ENCODE measurements around the gene PCDHGB5. TPM values are rescaled to one million over a fixed set of nuclear protein-coding genes. Genes with fewer than 3 reads are reported as not detected.
"Not testable (repeated sequence)": the region's sequence is repeated elsewhere in the genome, so short reads cannot be mapped to it uniquely, and the experiment has no call there.

The PCDHGB5 gene
- total and polyA plus RNA-seq, 4 donors = 17.5 to 33.5 (median 22.1) TPM

GRCh38 chr5:141421489-141421855 lies 23.7 kb downstream of the PCDHGB5 start:
- Histone ChIP-seq H3K4me1 (ENCODE audit: control insufficient read depth, insufficient read depth, low read length) (peaks cover 22% of the 10 kb centered on the region), H3K36me3 (ENCODE audit: control insufficient read depth, insufficient read depth, low read length) (peaks cover 26% of the 10 kb centered on the region), H3K9me3 (ENCODE audit: control insufficient read depth, insufficient read depth, low read length) (peaks cover 75% of the 10 kb centered on the region), H3K27me3 (ENCODE audit: control insufficient read depth, insufficient read depth, low read length) (no peaks in the 10 kb centered on the region), H3K27ac (ENCODE audit: low read depth, low read length) (no peak overlapping the region), H3K4me3 (ENCODE audit: low read depth, low read length) (peak overlapping the region; percentile 26)
- DNase-seq (ENCODE audit: low read depth in 4 of 6, low spot score in 6 of 6) = no peak
- 11% methylated on average over 7 of the region's 13 CpGs for WGBS (ENCODE audit: insufficient coverage)

DNA sequence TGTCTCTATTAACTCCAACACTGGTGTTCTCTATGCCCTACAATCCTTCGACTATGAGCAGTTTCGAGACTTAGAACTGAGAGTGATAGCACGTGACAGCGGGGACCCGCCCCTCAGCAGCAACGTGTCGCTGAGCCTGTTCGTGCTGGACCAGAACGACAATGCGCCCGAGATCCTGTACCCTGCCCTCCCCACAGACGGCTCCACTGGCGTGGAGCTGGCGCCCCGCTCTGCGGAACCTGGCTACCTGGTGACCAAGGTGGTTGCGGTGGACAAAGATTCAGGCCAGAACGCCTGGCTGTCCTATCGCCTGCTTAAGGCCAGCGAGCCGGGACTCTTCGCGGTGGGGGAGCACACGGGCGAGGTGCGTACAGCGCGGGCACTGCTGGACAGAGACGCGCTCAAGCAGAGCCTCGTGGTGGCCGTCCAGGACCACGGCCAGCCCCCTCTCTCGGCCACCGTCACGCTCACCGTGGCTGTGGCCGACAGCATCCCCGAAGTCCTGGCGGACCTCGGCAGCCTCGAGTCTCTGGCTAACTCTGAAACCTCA lies 25.1 kb downstream of the PCDHGB5 start:
- H3K36me3 ChIP-seq (ENCODE audit: control insufficient read depth, insufficient read depth, low read length) = peaks cover 26% of the 10 kb centered on the region
- 21% methylated on average over 42 of the region's 42 CpGs for WGBS (ENCODE audit: insufficient coverage)
- peaks cover 84% of the 10 kb centered on the region for H3K9me3 ChIP-seq (ENCODE audit: control insufficient read depth, insufficient read depth, low read length)
- H3K4me3 ChIP-seq (ENCODE audit: low read depth, low read length) = no peak overlapping the region
- no peaks in the 10 kb centered on the region for H3K27me3 ChIP-seq (ENCODE audit: control insufficient read depth, insufficient read depth, low read length)
- no peak overlapping the region for H3K27ac ChIP-seq (ENCODE audit: low read depth, low read length)
- DNase-seq (ENCODE audit: low read depth in 4 of 6, low spot score in 6 of 6) = no peak
- H3K4me1 ChIP-seq (ENCODE audit: control insufficient read depth, insufficient read depth, low read length) = peaks cover 22% of the 10 kb centered on the region

DNA sequence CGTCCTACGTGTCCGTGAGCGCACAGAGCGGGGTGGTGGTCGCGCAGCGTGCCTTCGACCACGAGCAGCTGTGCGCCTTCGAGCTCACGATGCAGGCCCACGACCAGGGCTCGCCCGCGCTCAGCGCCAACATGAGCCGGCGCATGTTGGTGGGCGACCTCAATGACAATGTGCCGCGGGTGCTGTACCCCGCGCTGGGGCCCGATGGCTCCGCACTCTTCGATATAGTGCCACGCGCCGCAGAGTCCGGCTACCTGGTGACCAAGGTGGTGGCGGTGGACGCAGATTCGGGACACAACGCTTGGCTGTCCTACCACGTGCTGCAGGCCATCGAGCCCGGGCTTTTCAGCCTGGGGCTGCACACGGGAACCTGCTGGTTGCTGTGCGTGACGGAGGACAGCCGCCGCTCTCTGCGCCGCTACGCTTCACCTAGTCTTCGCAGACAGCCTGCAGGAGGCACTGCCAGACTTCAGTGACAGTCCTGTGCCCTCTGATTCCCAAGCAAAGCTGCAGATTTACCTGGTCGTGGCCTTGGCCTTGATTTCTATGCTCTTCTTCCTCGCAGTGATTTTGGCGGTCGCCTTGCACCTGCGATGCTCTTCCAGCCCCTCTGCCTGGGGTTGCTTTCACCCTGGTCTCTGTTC lies 30.2 kb downstream of the PCDHGB5 start:
- Histone ChIP-seq H3K27me3 (ENCODE audit: control insufficient read depth, insufficient read depth, low read length) (no peaks in the 10 kb centered on the region), H3K9me3 (ENCODE audit: control insufficient read depth, insufficient read depth, low read length) (peaks cover 65% of the 10 kb centered on the region), H3K4me1 (ENCODE audit: control insufficient read depth, insufficient read depth, low read length) (peaks cover 21% of the 10 kb centered on the region), H3K4me3 (ENCODE audit: low read depth, low read length) (no peak overlapping the region), H3K27ac (ENCODE audit: low read depth, low read length) (no peak overlapping the region), H3K36me3 (ENCODE audit: control insufficient read depth, insufficient read depth, low read length) (peaks cover 19% of the 10 kb centered on the region)
- 34% methylated on average over 53 of the region's 53 CpGs for WGBS (ENCODE audit: insufficient coverage)
- DNase-seq (ENCODE audit: low read depth in 4 of 6, low spot score in 6 of 6) = no peak

DNA sequence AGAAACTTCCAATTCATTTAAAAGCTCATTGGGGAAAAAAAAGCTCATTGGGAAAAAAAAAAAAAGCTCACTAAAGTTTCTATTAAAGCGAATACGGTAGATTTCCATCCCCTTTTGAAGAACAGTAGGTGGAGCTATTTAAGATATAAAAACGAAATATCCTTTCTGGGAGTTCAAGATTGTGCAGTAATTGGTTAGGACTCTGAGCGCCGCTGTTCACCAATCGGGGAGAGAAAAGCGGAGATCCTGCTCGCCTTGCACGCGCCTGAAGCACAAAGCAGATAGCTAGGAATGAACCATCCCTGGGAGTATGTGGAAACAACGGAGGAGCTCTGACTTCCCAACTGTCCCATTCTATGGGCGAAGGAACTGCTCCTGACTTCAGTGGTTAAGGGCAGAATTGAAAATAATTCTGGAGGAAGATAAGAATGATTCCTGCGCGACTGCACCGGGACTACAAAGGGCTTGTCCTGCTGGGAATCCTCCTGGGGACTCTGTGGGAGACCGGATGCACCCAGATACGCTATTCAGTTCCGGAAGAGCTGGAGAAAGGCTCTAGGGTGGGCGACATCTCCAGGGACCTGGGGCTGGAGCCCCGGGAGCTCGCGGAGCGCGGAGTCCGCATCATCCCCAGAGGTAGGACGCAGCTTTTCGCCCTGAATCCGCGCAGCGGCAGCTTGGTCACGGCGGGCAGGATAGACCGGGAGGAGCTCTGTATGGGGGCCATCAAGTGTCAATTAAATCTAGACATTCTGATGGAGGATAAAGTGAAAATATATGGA lies 32.8 kb downstream of the PCDHGB5 start, which contains the start of gene PCDHGA12:
Gene PCDHGA12 (plus strand): TSS at position 176 of the 782 bp plus-strand sequence. CDS start 253 bp downstream, at position 429.
- DNase-seq (ENCODE audit: low read depth in 4 of 6, low spot score in 6 of 6) = peak in 2 of 6 donors; percentile 39 to 61
- no peaks in the 10 kb centered on the region for H3K27me3 ChIP-seq (ENCODE audit: control insufficient read depth, insufficient read depth, low read length)

DNA sequence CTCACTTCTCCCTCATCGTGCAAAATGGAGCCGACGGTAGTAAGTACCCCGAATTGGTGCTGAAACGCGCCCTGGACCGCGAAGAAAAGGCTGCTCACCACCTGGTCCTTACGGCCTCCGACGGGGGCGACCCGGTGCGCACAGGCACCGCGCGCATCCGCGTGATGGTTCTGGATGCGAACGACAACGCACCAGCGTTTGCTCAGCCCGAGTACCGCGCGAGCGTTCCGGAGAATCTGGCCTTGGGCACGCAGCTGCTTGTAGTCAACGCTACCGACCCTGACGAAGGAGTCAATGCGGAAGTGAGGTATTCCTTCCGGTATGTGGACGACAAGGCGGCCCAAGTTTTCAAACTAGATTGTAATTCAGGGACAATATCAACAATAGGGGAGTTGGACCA lies 33.5 kb downstream of the PCDHGB5 start:
- H3K9me3 ChIP-seq (ENCODE audit: control insufficient read depth, insufficient read depth, low read length) = peaks cover 49% of the 10 kb centered on the region
- no peaks in the 10 kb centered on the region for H3K27me3 ChIP-seq (ENCODE audit: control insufficient read depth, insufficient read depth, low read length)
- 15% methylated on average over 37 of the region's 37 CpGs for WGBS (ENCODE audit: insufficient coverage)
- H3K4me1 ChIP-seq (ENCODE audit: control insufficient read depth, insufficient read depth, low read length) = peaks cover 17% of the 10 kb centered on the region
- no peak overlapping the region for H3K27ac ChIP-seq (ENCODE audit: low read depth, low read length)
- H3K36me3 ChIP-seq (ENCODE audit: control insufficient read depth, insufficient read depth, low read length) = peaks cover 15% of the 10 kb centered on the region
- DNase-seq (ENCODE audit: low read depth in 4 of 6, low spot score in 6 of 6) = no peak
- peak overlapping the region; percentile 5 for H3K4me3 ChIP-seq (ENCODE audit: low read depth, low read length)

More for the DNA sequence above, 32.8 kb downstream of the PCDHGB5 start, which contains the start of gene PCDHGA12:
- peaks cover 56% of the 10 kb centered on the region for H3K9me3 ChIP-seq (ENCODE audit: control insufficient read depth, insufficient read depth, low read length)
- H3K27ac ChIP-seq (ENCODE audit: low read depth, low read length) = no peak within 1 kb of the TSS
- WGBS (ENCODE audit: insufficient coverage) = 14% methylated on average over 31 of the region's 33 CpGs
- H3K4me1 ChIP-seq (ENCODE audit: control insufficient read depth, insufficient read depth, low read length) = peaks cover 17% of the 10 kb centered on the region
- H3K36me3 ChIP-seq (ENCODE audit: control insufficient read depth, insufficient read depth, low read length) = peaks cover 15% of the 10 kb centered on the region
- peak within 1 kb of the TSS; percentile 5 for H3K4me3 ChIP-seq (ENCODE audit: low read depth, low read length)

DNA sequence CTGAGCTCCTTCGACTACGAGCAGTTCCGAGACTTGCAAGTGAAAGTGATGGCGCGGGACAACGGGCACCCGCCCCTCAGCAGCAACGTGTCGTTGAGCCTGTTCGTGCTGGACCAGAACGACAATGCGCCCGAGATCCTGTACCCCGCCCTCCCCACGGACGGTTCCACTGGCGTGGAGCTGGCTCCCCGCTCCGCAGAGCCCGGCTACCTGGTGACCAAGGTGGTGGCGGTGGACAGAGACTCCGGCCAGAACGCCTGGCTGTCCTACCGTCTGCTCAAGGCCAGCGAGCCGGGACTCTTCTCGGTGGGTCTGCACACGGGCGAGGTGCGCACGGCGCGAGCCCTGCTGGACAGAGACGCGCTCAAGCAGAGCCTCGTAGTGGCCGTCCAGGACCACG lies 34.6 kb downstream of the PCDHGB5 start:
- whole genome bisulfite sequencing (ENCODE audit: insufficient coverage) = 26% methylated on average over 30 of the region's 38 CpGs
- not testable (repeated sequence) for DNase-seq (ENCODE audit: low read depth in 4 of 6, low spot score in 6 of 6)

GRCh38 chr5:141432726-141433125 lies 35.0 kb downstream of the PCDHGB5 start:
- Histone ChIP-seq H3K9me3 (ENCODE audit: control insufficient read depth, insufficient read depth, low read length) (peaks cover 40% of the 10 kb centered on the region), H3K36me3 (ENCODE audit: control insufficient read depth, insufficient read depth, low read length) (peaks cover 12% of the 10 kb centered on the region), H3K4me1 (ENCODE audit: control insufficient read depth, insufficient read depth, low read length) (peaks cover 17% of the 10 kb centered on the region)
- not testable (repeated sequence) for H3K27ac ChIP-seq (ENCODE audit: low read depth, low read length); H3K27me3 ChIP-seq (ENCODE audit: control insufficient read depth, insufficient read depth, low read length); H3K4me3 ChIP-seq (ENCODE audit: low read depth, low read length); DNase-seq (ENCODE audit: low read depth in 4 of 6, low spot score in 6 of 6)
- WGBS (ENCODE audit: insufficient coverage) = 17% methylated on average over 23 of the region's 29 CpGs

More for the DNA sequence above, 34.6 kb downstream of the PCDHGB5 start:
- not testable (repeated sequence) for H3K27me3 ChIP-seq (ENCODE audit: control insufficient read depth, insufficient read depth, low read length); H3K27ac ChIP-seq (ENCODE audit: low read depth, low read length); H3K4me3 ChIP-seq (ENCODE audit: low read depth, low read length)
- H3K9me3 ChIP-seq (ENCODE audit: control insufficient read depth, insufficient read depth, low read length) = peaks cover 43% of the 10 kb centered on the region
- peaks cover 15% of the 10 kb centered on the region for H3K36me3 ChIP-seq (ENCODE audit: control insufficient read depth, insufficient read depth, low read length)
- peaks cover 17% of the 10 kb centered on the region for H3K4me1 ChIP-seq (ENCODE audit: control insufficient read depth, insufficient read depth, low read length)

DNA sequence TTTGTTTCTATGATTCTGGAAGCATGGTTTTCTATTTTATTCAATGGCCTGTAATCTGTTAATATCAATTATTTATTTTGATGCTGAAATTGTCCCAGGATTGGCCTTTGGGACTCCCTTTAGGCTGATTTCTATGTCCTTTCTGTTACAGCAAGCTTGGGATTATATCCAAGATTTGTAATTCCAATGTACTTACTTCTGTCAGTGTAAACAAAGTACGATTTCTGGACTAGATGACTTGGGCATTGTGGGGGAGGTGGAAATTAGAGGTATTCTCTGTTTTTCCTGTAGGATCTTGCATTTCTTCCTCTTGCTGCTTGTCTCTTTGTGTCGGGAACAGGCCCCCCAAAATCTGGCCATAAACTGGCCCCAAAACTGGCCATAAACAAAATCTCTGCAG lies 36.3 kb downstream of the PCDHGB5 start:
- Histone ChIP-seq H3K27me3 (ENCODE audit: control insufficient read depth, insufficient read depth, low read length) (no peaks in the 10 kb centered on the region), H3K27ac (ENCODE audit: low read depth, low read length) (no peak overlapping the region), H3K4me3 (ENCODE audit: low read depth, low read length) (no peak overlapping the region), H3K36me3 (ENCODE audit: control insufficient read depth, insufficient read depth, low read length) (peaks cover 7% of the 10 kb centered on the region), H3K4me1 (ENCODE audit: control insufficient read depth, insufficient read depth, low read length) (peaks cover 17% of the 10 kb centered on the region), H3K9me3 (ENCODE audit: control insufficient read depth, insufficient read depth, low read length) (peaks cover 38% of the 10 kb centered on the region)
- WGBS (ENCODE audit: insufficient coverage) = 100% methylated on average over 1 of the region's 2 CpGs
- no peak for DNase-seq (ENCODE audit: low read depth in 4 of 6, low spot score in 6 of 6)

GRCh38 chr5:141437221-141437620 lies 39.5 kb downstream of the PCDHGB5 start:
- DNase-seq (ENCODE audit: low read depth in 4 of 6, low spot score in 6 of 6) = no peak
- Histone ChIP-seq H3K9me3 (ENCODE audit: control insufficient read depth, insufficient read depth, low read length) (peaks cover 30% of the 10 kb centered on the region), H3K4me1 (ENCODE audit: control insufficient read depth, insufficient read depth, low read length) (peaks cover 3% of the 10 kb centered on the region), H3K4me3 (ENCODE audit: low read depth, low read length) (no peak overlapping the region), H3K36me3 (ENCODE audit: control insufficient read depth, insufficient read depth, low read length) (peaks cover 7% of the 10 kb centered on the region), H3K27ac (ENCODE audit: low read depth, low read length) (no peak overlapping the region), H3K27me3 (ENCODE audit: control insufficient read depth, insufficient read depth, low read length) (no peaks in the 10 kb centered on the region)
- WGBS (ENCODE audit: insufficient coverage) = no CpG with 5 or more reads among the region's 2 CpGs
